HG02571 (cell line): ENCODE measurements around the gene GTF2IRD1.
"Not testable (repeated sequence)": the region's sequence is repeated elsewhere in the genome, so short reads cannot be mapped to it uniquely, and the experiment has no call there.

ENCODE experiments used
- ATAC-seq: cut with Tn5 transposase; IDR thresholded peaks from one replicate; pipeline ENCODE4 v1.9.1; 2021; ENCODE audit warnings: mild to moderate bottlenecking, moderate library complexity; ENCODE audit not compliant: unreplicated experiment

The GTF2IRD1 gene

DNA sequence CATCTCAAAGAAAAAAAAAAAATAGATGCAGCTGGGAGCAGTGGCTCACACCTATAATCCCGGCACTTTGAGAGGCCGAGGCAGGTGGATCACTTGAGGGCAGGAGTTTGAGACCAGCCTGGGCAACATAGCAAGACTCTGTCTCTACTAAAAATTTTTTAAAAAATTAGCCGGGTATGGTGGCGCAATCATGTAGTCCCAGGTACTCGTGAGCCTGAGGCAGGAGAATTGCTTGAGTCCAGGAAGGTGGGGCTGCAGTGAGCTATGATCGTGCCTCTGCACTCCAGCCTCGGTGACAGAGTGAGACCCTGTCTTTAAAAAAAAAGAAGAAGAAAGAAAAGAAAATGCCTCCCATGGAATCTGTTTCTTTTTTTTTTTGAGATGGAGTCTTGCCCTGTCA, 31.9 kb downstream of the GTF2IRD1 start:
- no peak for ATAC-seq

GRCh38 chr7:74488518-74489030, 34.9 kb downstream of the GTF2IRD1 start:
- ATAC-seq: not testable (repeated sequence)

DNA sequence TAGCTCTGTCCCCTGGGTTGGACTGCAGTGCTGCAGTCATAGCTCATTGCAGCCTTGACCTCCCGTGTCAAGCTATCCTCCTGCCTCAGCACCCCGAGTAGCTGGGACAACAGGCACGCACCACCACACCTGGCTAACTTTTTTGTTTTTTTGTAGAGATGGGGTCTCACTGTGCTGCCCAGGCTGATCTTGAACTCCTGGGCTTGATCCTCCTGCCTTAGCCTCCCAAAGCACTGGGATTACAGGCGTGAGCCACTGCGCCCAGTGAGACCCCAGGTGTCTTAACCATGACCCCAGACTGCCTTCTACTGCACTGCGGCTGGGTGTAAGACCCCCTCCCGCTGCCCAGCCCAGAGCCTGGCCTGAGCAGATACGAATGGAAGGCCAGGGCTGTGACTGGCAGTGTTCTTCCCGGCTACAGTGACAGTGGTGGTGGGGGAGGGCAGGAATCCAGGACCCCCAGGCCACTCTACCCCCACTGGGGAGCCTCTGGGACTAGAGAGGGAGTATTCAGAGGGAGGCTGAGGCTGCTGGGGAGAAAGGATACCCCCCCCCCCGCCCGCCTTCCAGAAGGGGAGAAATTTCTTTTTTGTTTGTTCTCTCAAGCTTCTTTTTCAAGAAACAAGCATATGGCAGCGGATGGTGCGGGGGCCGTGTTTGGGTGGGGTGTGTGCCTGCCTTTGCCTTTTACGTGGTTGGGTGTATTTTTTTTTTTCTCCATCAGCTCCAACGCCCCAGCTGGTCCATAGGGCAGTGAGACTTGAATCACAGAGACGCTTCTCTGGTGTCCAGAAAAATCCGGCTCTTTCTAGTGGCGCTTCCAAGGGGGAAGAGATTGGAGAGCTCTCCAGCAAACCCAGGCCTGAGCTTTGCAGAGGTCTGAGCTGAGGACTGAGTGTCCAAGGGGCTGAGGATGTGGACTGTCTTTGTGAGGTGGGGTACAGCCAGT, 36.6 kb downstream of the GTF2IRD1 start:
- ATAC-seq: no peak

- ATAC-seq: not testable (repeated sequence)
These were observed 37.8 kb downstream of the GTF2IRD1 start for GRCh38 chr7:74491490-74491889.

DNA sequence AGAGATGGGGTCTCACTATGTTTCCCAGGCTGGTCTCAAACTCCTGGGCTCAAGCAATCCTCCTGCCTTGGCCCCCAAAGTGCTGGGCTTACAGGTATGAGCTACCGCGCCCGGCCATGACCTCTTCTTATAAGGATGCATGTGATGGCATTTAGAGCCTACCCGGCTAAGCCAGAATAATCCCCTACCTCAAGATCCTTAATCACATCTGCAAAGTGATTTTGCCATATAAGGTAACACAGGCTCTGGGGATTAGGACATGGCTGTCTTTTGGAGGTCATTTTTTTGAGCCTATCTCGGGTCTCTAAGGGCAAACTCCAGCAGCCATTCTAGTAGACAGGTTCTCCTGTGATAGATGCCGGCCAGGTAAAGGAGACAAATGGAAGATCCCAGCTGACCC, 39.6 kb downstream of the GTF2IRD1 start:
- no peak for ATAC-seq

DNA sequence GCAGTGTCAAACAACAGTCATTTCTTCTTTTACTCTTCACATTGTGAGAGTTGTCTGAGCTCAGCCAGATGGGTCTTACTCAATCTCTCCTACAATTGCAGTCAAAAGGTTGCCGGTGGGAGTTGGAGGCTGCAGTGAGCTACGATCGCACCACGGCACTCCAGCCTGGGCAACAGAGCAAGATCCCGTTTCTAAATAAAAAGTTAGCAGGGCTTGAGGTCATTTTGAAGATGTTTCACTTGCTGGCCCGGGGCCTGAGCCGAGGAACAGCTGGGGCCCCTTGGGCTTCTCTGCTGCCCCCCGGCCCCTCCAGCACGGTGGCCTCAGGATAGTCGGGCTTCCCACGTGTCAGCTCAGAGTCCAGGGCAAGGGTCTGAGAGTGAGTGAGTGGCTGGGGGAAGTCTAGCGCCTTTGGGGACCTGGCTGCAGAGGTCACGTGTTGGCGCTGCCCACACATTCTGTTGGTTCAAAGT, 40.4 kb downstream of the GTF2IRD1 start:
- no peak for ATAC-seq

- no peak for ATAC-seq
These were observed 41.7 kb downstream of the GTF2IRD1 start for GRCh38 chr7:74495112-74496086.

- ATAC-seq: no peak
These were observed 42.6 kb downstream of the GTF2IRD1 start for GRCh38 chr7:74496272-74496671.

- ATAC-seq: not testable (repeated sequence)
These were observed 43.1 kb downstream of the GTF2IRD1 start for GRCh38 chr7:74496773-74497172.

DNA sequence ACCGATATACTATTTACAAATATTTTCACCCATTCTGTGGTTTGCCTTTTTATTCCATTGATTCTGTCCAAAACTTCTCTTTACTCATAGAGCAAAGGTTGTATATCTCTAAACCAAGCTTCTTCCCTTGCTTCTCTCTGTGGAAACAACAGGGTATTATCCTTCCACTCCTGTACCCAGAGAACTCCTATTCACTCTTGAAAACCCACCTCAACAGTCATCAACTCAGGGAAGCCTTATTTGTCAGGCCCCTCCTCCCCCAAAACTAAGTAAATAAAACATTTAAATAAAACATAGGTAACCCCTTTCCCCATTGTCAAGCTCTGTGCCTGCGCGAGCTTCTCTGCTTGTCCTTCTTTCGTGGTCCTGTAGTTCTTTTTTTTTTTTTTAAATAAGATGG, 44.6 kb downstream of the GTF2IRD1 start:
- no peak for ATAC-seq

- no peak for ATAC-seq
These were observed 45.5 kb downstream of the GTF2IRD1 start for GRCh38 chr7:74498996-74499834.

GRCh38 chr7:74499835-74500388, 46.2 kb downstream of the GTF2IRD1 start:
- ATAC-seq: no peak

GRCh38 chr7:74501298-74501697, 47.6 kb downstream of the GTF2IRD1 start:
- ATAC-seq: no peak

GRCh38 chr7:74502216-74502891, 48.6 kb downstream of the GTF2IRD1 start:
- no peak for ATAC-seq

DNA sequence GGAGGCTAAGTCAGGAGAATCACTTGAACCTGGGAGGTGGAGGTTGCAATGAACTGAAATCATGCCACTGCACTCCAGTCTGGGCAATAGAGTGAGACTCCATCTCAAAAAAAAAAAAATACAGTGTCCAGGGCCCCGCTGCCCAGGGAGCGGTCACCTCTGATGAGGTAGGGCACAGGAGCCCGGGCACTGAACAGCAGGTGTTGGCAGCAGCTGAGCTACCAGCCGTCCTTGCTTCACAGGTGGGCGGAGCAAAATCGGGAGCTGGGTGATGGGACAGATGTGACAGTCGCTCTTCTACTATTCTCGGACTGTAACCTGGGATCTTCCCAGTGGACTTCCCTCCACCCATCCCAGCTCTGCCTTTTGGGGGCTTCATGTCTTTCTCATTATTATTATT, 49.4 kb downstream of the GTF2IRD1 start:
- no peak for ATAC-seq

DNA sequence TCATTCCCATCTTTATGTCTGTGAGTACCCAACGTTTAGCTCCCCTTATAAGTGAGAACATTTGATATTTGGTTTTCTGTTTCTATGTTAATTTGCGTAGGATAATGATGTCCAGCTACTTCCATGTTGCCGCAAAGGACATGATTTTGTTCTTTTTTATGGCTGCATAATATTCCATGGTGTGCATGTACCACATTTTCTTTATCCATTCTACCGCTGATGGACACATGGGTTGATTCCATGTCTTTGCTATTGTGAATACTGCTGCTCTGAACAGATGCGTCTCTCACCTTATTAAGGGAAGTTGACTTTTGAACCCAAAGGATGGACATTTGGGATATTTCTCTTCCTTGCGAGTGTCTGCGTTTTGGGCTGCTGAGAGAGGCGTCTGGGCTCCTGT, 50.2 kb downstream of the GTF2IRD1 start:
- no peak for ATAC-seq

GRCh38 chr7:74505471-74506324, 52.0 kb downstream of the GTF2IRD1 start:
- no peak for ATAC-seq

DNA sequence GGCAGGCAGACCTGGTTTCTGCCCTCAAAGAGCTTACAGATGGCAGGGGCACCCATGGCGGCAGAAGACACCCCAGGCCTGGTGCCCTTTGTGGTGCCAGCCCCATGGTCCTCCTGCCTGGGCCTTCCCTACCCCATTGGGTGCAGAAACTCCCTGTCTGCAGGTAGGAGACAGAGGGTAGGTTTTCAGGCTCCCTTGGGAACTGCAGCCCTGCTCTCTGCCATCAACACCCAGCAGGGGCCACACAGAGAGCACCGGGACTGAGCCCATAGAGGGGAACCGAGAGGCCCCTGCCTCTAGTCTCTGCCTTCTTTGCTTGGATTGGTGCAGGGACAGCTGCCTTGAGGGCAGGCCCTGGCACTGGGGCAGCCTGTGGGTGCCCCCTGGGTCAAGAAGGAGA, 52.6 kb downstream of the GTF2IRD1 start:
- ATAC-seq: no peak
